WERI-Rb-1 (cell line): ENCODE measurements around the gene TAF1B.

Source experiments
- DNase-seq: peaks from one replicate; pipeline ENCODE4 v3.0.0-alpha.2; 2020
- H3K27ac ChIP-seq: fragments of 250-450 bp; sonication (Bioruptor Pico); 2 replicates; pipeline ENCODE4 v1.5.1; 2020; ENCODE audit warnings: mild to moderate bottlenecking, moderate library complexity
- H3K27me3 ChIP-seq: fragments of 250-450 bp; sonication (Bioruptor Pico); 2 replicates; pipeline ENCODE4 v1.5.1; 2021; ENCODE audit warnings: mild to moderate bottlenecking, low read depth, moderate library complexity; ENCODE audit not compliant: insufficient read depth, severe bottlenecking
- H3K36me3 ChIP-seq: fragments of 250-450 bp; sonication (Bioruptor Pico); 2 replicates; pipeline ENCODE4 v1.5.1; 2020; ENCODE audit warnings: mild to moderate bottlenecking, moderate library complexity
- H3K4me3 ChIP-seq: 2 replicates; pipeline ENCODE4 v1.5.1; 2011; ENCODE audit warnings: low read depth, mild to moderate bottlenecking, control low read depth, low read length
- H3K9me3 ChIP-seq: fragments of 250-450 bp; sonication (Bioruptor Pico); 2 replicates; pipeline ENCODE4 v1.5.1; 2021; ENCODE audit warnings: mild to moderate bottlenecking, moderate library complexity; ENCODE audit not compliant: severe bottlenecking
- TF ChIP-seq, protein P1 (sequence below): IDR thresholded peaks from 2 replicates; pipeline ENCODE4 v1.5.1; 2011; ENCODE audit warnings: low read depth, mild to moderate bottlenecking, control low read depth, inconsistent platforms, low read length

The TAF1B gene

DNA sequence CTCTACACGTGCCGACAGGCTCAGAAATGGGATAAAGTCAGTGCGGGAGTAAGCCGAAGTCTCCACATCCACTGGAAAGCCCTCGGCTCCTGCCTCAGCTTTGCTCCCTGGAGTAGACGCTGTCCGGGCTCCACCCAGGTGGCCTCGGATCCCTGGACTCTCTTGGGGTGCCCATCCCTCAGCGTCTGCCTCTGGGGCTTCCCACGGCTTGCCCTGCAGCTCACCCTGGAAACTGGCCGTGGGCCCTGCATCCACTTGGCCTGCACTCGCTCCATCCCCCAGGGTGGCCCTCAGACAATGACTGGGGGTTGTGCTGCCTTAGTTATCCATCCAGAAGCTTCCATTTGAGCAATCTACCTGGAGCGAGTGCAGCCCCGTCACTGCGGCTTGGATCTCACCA, 36.2 kb upstream of the TAF1B start:
- Histone ChIP-seq H3K27ac (no peak overlapping the region), H3K4me3 (no peak overlapping the region), H3K9me3 (peaks cover 5% of the 10 kb centered on the region), H3K36me3 (no peaks in the 10 kb centered on the region), H3K27me3 (no peaks in the 10 kb centered on the region)
- TF ChIP-seq, protein P1, sequence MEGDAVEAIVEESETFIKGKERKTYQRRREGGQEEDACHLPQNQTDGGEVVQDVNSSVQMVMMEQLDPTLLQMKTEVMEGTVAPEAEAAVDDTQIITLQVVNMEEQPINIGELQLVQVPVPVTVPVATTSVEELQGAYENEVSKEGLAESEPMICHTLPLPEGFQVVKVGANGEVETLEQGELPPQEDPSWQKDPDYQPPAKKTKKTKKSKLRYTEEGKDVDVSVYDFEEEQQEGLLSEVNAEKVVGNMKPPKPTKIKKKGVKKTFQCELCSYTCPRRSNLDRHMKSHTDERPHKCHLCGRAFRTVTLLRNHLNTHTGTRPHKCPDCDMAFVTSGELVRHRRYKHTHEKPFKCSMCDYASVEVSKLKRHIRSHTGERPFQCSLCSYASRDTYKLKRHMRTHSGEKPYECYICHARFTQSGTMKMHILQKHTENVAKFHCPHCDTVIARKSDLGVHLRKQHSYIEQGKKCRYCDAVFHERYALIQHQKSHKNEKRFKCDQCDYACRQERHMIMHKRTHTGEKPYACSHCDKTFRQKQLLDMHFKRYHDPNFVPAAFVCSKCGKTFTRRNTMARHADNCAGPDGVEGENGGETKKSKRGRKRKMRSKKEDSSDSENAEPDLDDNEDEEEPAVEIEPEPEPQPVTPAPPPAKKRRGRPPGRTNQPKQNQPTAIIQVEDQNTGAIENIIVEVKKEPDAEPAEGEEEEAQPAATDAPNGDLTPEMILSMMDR: no peak
- peak; percentile 9 for DNase-seq

DNA sequence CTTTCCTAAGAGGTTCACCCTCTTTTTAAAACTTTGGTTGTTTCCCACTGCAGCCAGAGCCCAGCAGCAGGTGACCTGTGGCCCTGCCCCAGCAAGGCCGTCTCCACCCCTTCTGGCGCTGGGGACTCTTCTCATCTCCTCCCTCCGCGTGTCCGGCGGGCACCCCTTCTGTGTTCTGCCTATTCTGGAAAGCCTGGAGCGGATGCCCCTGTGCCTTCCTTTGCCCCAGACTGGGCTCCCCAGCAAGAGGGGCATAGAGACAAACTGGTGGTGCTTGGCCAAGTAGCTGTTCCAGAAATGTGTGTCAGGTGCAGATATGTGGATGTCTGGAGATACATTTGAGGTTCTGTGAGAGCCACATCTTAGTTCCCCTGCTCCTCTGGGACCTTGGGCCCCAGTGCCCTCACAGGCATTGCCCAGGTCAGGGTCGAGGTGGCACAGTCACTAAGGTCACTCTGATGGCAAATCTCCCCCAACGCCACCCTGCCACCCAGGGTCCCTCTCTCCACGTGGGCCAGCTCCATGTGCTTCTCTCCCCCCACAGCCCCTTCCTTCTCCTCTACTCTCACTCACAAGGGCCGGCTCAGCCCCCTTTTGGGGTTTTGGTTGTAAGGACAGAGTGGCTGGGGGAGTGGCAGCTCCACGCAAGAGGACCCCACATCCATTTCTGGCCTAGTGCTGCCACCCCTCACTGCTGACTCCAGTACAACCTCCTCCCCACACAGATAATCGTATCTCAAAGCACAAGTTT, 35.5 kb upstream of the TAF1B start:
- H3K9me3 ChIP-seq: peaks cover 5% of the 10 kb centered on the region
- no peaks in the 10 kb centered on the region for H3K27me3 ChIP-seq
- H3K27ac ChIP-seq: no peak overlapping the region
- H3K36me3 ChIP-seq: no peaks in the 10 kb centered on the region
- no peak for DNase-seq
- TF ChIP-seq, protein P1: no peak
- no peak overlapping the region for H3K4me3 ChIP-seq

DNA sequence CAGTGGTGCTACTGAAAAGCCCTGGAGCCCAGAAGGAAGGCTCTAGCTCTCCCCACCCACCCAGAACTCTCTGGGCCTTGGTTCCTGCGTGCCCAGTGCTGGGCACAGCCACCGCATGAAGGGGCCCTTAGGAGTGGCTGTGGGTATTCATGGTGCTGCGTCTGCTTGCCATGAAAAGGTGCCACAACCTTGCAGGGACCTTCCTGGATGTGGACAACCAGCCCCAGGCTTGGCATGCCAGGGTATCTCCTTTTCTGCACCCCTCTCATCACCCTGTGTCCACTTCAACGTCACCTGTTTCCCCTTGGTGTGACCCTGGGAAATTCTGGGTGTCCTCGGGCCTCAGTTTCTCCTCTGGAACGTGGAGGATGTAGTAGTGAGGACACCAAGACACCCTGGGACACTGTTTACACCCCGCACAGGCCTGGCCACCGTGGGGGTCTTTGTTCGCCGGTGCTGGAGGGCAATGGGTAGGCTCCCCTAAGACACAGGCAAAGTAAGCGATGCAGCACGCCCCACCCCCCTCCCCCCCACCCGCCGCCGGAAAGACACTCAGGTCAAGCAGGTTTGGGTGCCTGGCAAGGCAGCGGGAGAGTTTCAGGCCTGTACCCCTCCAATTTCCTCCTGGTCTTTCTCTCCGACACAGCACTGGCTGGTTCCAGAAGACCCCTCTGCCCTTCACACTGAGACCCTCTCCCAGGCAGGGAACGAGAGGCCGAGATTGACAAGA, 34.8 kb upstream of the TAF1B start:
- no peaks in the 10 kb centered on the region for H3K27me3 ChIP-seq
- no peak overlapping the region for H3K27ac ChIP-seq
- no peaks in the 10 kb centered on the region for H3K36me3 ChIP-seq
- no peak for DNase-seq
- TF ChIP-seq, protein P1: no peak
- H3K9me3 ChIP-seq: peaks cover 5% of the 10 kb centered on the region
- H3K4me3 ChIP-seq: no peak overlapping the region

DNA sequence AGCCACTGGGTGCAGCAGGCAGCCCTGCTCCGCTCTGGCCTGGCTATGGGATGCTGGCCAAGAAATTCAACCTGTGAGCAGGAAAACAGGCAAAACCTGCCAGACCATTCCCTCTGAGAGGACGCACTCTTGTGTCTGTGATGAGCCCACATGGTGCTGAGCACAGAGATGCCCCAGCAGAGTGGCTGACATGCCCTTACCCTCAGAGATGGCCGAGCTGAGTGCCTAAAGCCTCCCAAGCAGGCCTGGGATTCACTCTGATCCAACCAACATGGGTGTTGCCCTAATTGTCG, 34.3 kb upstream of the TAF1B start:
- no peak overlapping the region for H3K4me3 ChIP-seq
- no peaks in the 10 kb centered on the region for H3K27me3 ChIP-seq
- DNase-seq: no peak
- peaks cover 5% of the 10 kb centered on the region for H3K9me3 ChIP-seq
- no peaks in the 10 kb centered on the region for H3K36me3 ChIP-seq
- TF ChIP-seq, protein P1: no peak
- H3K27ac ChIP-seq: no peak overlapping the region

DNA sequence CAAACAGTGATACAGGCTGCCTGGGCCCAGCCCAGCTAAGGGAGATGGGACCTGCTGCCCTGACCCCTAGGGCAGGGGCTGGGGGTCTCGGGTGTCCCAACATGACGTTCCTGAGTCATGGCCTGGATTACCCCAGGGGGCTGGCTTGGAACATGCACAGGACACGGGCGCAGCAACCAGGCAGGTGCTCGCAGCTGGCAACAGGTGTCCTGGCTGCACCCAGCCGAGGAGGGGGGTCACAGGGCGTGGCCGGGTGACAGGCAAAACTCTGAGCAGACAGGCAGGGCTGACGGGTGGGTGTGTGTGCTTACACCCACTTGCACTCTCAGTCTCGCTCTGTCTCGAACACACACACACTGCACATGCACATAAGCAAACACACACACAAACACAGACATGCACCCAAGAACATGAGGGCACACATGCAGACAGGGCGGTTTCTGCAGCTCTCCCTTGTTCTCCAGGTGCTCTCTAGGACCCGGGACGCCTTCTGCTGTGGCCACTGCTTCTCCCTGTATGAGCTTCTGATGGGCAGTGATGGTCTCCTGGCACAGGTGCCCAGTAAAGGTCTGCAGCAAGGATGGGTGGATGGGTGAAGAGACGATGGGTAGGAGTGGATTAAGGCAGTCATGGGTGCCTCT, 33.7 kb upstream of the TAF1B start:
- H3K4me3 ChIP-seq: no peak overlapping the region
- DNase-seq: no peak
- no peak overlapping the region for H3K27ac ChIP-seq
- no peaks in the 10 kb centered on the region for H3K36me3 ChIP-seq
- no peaks in the 10 kb centered on the region for H3K27me3 ChIP-seq
- peaks cover under 1% of the 10 kb centered on the region for H3K9me3 ChIP-seq
- TF ChIP-seq, protein P1: no peak
